HG03095 (cell line): Measurements from ENCODE around the gene ATP8A1.
A peak's percentile ranks its signal among the peaks of the same experiment; 100 is the strongest.

Experiments
- ATAC-seq: cut with Tn5 transposase; IDR thresholded peaks from one replicate; pipeline ENCODE4 v1.9.1; 2021; ENCODE audit warnings: moderate library complexity; ENCODE audit not compliant: unreplicated experiment

The ATP8A1 gene

DNA sequence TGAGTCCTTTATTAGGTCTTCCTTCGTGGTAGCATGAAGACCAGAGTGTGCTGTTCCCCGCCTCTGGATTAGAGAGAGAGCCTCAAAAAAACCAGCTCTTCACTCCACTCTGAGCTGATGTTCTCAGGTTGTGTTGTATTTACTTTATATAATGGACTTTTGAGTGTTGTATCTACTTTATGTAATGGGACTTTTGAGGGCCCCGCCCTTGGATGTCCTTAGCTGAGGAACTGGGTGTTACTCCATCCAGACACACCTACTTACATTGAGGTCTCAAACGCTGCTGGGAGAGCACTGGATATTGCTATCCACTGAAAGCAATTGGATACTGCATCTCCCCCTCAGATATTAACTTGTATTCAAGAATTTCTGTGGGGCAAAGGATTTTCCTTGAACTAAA is 28.2 kb downstream of the ATP8A1 start:
- no peak for ATAC-seq

DNA sequence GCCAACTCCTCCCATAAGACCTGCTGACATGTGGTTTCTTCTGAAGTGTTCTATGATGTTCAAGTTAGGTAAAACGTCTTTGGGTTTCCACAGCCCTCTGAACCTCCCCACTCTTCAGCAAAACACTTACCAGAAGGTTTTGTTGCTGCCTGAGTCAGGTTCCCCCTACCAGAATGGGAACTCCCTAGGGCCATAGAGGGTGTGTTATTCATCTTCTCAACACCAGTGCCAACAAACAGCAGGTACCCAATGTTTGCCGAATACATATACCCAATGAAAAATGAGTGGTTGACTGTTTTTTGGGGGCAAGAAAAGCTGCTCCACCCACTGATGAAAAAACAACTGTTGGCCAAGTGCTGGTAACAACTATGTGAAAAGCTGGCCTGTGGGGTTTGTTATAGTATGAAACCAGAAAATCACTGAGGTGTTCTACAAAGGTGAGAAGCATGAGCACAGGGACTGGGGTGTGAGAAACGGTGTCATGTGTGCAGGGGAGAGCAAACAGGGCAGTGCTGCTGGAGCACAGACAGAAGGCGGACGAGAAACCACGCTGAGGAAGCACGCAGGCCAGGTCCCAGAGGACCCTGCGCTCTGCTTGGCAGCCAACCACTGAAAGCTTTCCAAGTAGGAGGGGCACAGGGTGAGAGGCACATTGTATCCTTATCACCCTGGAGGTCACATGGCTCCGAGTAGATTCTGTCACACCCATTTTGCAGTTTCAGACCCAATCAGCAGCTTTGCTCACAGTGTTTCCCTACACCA is 28.8 kb downstream of the ATP8A1 start:
- ATAC-seq, result peak; percentile 88

DNA sequence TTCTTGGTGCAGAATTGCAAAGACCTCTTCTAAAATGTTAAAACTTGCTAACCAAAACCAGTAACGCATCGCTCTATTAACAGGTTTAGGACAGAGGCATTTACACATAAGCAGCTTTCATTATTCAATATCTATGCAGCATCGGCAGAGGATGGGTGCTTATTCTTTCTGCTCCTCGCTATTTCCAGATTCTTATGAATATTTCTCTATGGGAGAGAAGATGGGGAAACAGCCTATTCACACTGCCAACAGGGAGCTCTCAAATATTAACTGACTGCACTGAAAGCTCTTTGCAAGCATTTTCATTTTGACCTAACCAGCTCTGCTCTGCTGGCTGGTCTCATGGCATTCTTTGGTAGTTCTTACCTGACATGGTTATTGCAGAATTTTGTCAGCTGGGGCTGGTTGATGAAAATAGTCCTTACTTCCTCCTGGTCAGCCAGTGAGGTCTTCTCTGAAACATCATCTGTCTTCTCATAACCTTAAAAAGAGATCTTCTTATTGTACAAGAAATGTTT is 30.2 kb downstream of the ATP8A1 start:
- ATAC-seq, result no peak

DNA sequence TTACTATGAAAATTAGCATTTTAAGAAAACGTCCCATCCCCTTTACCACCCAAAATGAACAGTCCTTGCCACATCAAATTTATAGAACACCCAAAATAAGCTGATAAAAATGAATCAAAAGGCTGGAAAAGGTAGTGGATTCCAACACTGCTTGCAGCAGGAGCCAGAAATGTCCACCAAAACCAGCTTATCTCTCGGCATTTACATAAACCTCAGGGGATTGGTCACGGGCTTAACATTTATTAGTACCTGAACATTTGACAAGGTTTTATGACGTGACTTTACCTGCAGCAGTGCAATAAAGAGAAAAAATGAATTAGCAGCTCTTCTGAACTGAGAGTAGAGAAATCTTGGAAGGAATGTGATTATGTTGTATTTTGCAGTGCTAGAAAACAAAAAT is 31.6 kb downstream of the ATP8A1 start:
- no peak for ATAC-seq

DNA sequence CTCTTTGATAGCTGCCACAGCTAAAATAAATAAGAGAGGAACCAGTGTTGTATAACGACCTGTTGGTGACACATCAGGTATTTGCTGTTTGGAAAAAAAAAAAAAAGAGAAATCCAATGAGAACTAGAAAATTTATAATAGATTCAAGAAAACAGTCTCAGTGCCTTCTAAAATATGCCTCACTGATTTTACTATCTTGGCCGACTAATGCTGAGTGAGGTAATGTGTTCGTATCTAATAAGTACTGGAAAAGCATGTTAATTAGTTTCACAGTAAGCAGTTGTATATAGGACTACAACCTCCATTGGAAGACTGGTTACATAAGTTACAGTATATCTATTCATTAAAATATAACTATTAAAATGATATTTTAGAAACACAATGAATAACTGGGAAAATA is 32.4 kb downstream of the ATP8A1 start:
- ATAC-seq, result no peak

DNA sequence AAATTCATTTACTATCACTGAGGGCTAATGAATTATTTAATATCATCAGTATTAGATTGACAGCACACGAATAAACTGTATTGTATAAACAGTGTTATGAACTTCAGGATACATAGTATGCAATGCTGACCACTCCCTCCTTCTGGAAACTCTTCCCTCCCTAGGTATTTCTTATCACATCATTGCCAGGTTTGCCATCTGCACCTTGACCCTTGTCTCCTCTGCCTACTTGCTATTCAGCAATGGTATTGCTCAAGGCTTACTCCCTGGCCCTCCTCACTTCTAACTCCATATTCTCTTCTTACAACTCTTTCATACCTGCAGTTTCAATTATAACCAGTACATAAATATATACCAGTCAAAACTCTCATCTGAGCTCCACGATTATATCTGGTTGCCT is 38.9 kb downstream of the ATP8A1 start:
- no peak for ATAC-seq

DNA sequence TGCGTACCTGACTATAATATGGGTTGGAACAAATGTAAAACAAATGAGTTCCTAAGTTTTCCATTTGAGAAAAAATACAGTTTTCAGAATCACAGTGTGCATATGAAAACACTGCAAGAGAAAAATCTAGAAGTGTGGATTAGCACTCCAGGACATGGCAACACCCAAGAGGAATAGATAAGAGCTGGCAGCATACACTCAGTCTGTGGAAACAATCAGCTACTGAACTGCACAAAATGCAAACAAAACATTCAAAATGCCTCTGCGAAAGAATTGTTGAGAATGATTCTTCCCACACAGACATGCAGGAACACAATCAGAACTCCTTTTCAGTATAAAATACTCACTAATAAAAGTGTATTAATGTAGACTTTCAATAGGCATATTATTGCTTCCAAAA is 39.9 kb downstream of the ATP8A1 start:
- ATAC-seq, result no peak

DNA sequence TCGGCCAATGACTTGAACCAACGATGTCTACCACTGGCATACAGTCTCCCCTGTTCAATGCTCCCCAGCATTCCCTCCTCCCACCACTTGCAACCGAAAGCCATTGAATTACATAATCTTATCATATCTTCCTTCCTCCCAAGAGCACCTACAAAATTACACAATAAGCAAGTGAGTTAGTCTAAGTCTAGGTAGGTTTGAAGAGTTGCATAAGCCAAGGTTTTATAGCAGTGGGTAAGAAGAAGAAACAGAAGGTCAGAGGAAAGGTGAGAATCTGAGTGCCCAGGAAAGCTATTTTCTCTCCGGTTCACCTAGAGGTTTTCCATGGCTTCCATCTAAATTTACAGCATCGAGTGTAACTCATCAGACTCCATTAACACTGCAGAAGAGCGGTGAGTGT is 40.3 kb downstream of the ATP8A1 start:
- no peak for ATAC-seq

DNA sequence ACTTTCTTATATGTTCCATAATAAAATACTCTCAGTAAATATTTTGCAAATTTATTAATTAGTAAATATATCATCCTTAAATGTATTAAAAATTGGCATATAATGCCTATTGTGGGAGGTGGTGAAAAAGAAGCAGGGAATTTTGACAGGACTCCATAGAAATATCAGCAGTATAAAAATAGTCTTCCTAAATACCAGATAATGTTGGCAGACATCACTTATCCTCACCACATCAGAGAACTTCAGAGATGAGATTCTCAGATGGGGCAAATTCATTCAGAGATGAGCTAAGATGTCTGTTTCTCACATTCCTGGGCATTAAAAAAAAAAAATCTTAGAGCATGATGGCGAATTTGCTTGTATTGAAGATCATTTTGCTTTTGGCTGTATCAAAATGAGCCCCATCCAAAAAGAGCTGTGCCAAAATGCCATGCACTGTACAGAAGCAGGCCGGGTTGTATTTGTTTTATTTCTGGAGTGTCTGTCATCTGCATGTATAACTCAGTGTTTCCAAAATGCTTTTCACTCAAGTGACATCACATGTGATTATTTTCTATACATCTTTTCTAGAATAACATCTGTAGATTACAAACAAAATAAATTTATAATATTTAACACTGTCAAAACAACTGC is 41.7 kb downstream of the ATP8A1 start:
- no peak for ATAC-seq

DNA sequence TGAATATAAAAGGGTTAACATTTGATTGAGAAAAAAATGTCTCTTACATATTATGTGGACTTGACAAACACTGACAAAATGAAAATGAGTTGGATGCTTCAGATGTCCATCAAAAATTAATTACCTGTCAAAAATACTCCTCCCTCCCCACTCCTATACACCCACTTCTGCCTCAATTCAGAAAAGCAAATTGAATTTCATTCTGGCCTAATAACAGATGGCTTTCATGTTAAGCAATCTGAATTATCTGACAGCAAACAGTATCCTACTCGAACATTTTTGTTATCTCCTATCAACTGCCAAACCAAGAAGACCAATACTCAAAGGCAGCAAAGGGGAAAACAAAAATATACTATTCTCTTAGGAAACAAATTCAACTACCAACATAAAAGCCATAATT is 44.0 kb downstream of the ATP8A1 start:
- no peak for ATAC-seq

DNA sequence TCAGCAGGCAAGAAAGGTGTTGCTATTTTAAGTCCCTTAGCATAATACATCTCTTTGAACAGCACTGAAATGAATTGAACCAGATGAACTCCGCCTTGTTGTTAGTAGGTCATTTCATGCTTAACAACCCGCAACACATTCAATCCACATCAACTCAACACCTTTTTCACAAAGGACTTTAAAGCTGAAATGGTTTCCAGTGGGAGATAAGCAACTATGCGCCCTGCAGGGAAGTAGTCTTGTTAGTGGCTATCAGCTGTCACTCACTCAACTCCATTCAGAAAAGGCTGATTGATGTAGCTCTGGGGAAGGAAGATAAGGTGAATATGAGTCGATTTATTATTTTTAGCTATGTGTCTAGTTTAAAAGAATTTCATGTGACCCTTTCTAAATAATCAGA is 46.0 kb downstream of the ATP8A1 start:
- no peak for ATAC-seq

DNA sequence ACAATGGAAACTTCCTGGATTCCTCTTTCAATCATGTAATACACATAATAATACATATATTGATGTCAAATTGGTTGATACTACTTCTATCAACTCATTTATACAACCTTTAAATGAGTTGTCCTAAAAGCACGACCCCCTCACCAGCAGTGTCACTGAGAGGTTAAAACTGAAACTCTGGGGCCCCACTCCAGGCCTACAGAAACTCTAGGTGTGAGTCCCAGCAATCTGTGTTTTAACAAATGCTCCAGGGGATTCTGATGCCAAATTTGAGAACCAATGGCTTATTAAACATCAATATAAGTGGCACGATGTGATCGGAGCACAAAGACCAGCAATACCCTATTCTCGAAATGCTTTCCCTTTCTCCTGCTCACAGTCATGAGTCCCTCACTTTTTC is 47.9 kb downstream of the ATP8A1 start:
- ATAC-seq, result no peak

DNA sequence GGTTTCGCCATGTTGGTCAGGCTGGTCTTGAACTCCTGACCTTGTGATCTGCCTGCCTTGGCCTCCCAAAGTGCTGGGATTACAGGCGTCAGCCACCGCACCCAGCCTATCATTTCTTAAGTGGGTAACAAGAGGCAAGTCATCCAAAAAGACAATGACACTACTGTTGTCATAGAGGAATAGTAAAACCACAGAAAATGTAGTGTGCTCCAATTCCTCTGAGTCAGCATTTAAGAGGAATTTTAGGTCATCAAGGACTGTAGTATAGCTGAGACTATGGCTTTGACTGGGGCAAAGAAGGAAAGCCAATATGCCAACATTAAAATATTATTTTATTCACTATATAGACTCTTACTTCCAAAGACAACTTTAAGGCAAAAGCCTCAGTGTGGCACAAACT is 48.4 kb downstream of the ATP8A1 start:
- no peak for ATAC-seq

DNA sequence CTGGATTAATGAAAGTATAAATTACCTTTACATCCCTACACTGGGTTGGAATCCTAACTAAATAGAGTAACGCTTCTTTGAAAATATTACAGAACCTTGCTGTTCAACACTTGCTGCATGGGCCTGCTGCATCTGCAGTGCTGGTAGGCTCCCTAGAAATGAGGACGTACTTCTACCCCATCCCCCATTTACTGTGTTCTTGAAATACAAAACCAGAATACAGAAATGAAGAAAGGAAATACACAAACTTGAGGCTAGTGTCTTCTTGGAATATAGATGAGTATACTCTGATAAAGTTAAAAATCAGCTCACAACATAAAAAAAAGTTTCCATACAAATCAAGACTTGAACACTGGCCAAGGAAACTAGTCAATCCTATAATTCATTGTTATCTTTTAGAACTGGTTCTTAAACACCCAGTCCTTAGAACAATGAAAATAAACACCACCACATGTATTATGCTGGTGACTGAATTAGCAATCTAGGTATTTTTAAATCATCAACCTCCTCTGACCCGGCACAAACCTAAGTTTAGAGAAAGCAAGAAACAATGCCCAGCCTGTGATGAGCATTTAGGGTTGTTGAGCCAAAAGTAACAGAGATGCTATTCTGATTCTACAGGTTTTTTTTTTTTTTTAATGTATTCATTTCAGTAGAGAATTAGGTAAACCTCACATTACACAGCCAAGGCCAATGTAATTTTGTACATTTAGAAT is 49.7 kb downstream of the ATP8A1 start:
- no peak for ATAC-seq

DNA sequence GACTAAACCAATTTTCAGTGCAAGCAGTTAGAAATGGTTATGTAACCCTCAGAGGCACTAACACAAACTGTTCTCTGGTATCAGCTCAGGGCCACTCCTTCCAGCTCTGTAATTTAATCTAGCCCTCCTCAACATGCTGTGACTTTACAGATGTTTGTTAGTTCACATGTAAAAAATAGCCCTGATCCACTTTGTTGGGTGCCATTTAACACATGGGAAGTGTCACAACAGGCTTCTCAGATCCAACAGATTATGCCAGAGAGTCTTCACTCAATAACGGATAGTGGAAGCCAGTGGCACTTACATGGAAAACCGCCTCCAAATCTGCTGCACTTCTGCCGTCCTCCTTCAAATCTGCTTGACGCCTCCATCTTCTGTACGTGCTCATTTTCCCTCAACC is 51.6 kb downstream of the ATP8A1 start:
- ATAC-seq, result no peak

DNA sequence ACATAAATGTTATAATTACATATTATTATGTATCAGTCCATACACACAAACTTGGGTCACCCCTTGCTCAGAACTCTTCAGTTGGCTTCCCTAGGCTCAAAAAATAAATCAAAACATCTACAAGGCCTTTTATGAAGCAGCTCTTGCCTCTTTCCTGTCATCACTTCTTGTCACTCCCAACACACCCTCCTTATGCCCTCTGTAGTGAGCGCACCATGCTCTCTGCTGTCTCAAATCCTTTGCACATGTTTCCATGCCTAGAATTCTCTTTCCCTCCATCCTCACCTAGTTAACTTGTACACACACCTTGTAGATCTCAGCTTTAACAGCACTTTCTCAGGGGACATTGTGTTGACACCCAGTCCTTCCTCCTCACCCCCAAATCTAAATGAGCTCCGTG is 53.0 kb downstream of the ATP8A1 start:
- ATAC-seq, result no peak

DNA sequence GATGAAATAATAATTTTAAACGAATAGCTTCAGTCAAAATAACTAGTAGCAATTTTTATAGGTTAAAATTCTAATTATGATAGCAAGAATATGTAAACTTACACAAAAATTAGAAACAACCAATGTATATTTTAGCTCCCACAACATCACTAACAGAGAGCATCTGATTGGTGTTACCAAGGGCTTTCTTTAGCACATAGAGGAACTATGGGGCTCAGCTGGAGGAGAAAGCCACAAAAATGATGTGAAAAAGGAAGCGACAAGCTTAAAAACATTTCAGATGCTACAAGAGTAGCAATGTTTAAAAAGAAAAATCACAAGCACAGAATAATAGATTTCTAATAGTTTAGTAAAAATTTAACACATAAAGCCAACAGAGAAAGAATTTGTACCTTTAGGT is 56.3 kb downstream of the ATP8A1 start:
- peak; percentile 53 for ATAC-seq

DNA sequence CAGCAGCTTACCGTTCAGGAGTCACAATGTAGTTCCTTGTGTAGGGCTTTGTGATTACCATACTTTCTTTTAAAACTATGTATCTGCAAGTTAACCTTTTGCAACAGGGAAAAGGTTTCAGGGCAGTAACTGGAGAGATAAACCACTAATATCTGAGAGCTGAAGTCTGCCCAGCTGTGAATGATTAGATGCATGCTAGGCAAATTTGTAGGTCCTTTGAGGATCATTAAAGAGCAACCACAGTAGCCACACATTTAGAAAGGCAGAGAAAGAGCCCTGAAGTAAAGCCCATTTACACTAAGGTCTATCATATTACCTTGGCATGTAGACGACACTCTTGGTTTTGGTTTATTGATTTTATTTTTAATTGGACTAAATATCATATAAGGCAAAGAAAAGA is 60.0 kb downstream of the ATP8A1 start:
- ATAC-seq, result no peak

DNA sequence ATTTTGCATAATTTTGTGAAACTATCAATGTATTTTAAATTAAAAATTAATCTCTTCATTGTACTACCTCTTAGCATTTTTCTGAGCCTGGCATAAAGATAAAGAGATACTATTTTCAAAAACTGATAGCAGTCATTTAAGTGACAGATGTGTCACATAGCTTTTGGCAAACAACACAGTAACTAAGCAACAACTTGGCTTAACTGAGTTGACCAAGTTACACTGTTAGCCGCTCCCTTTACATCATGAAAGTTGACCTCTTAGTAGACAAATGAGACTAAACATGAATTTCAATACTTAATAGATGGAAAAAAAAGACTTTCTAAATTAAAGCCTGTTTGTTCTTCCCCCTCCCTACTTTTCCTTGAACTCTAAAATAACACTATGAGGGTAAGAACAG is 62.0 kb downstream of the ATP8A1 start:
- no peak for ATAC-seq

DNA sequence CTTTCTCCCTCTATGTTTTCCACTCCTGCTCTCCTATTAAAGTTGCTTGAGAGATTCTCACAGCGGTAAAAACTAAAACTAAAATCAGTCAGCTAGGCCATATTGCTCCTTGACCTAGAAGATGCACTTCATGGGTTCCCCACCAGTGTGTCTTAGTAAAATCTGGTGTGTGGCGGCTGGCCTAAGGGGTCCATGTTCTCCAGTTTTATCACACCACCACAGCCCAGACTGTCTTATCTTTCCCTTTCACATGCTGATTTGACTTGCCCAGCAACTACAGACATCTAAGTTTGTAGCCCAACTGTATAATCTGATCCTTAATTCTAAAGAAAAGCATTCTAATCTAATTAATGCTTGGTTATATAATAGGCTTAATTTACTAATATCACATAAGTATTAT is 68.0 kb downstream of the ATP8A1 start:
- no peak for ATAC-seq

DNA sequence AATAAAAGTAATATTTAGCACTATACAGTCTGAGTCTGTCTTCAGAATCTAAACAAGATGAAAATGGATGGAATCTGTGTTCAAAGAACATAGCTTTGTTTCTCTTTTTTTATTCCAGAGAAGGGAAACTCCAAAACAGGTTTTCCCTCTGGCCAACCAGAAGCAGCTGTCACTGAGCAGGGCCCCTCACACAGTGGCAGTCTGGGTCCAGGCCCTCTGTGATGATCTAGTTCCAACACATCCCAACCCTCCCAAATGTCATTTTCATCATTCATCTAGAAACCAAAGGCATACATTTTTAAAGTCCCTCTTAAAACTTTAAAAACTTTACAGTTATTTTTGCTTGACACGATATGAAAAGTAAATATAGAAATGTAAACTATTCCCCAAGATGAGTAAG is 70.1 kb downstream of the ATP8A1 start:
- ATAC-seq, result no peak

DNA sequence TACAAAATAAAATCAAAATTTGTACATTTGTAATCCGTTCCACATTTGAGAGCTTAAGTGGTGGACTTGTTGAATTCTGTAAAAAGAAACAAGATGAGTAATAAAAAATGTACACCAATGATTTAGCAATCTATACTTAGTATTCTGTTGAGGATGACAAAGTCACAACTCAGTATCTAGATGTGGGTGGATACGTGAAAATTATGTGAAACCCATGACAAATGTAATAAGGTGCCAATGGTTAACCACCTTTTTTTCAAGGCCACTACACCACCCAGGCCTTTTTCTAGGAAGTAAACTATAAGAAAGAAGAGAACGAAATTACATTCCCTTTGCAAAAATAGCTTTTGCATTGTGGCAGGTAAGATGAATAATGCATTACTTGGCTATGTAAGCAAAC is 77.0 kb downstream of the ATP8A1 start:
- ATAC-seq, result no peak
